ENCODE measurements around the gene FBXO36.

The FBXO36 gene

DNA sequence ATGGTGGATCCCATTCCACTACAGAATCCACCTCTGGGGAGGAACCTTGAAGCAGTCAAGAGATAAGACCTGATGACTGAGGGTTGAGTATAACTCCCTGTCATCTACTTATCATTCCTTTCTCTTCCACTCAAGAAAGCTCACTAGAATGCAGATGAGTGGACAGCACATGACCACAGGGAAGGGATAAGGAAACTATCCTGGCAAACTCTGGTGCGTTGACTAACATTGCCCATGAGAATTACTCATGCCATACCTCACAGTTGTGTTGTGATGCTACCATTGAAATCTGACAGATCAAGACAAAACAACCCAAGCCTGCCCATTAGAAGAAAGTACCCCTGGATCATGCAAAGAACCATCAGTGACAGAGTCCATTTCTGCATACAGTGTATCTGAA is 119.9 kb downstream of the FBXO36 start:
- H3K9ac ChIP-seq (ENCODE audit: low read depth, low read length), result no peak overlapping the region
- no peak overlapping the region for H3K27ac ChIP-seq (ENCODE audit: low read length)
- ATAC-seq (ENCODE audit: insufficient read depth, low read depth), result no peak
- no peaks in the 10 kb centered on the region for H3K27me3 ChIP-seq (ENCODE audit: insufficient read depth, low read length, poor library complexity)
- no peaks in the 10 kb centered on the region for H3K9me3 ChIP-seq (ENCODE audit: insufficient read depth, low read length, severe bottlenecking)
- no peak overlapping the region for H3K4me3 ChIP-seq (ENCODE audit: low read depth in 1 of 2, low read length in 2 of 2)
- H3K36me3 ChIP-seq (ENCODE audit: insufficient read depth, low read length), result no peaks in the 10 kb centered on the region
- no peak for TF ChIP-seq EZH2 (IDR thresholded peaks at IDR 0.05; ENCODE audit: borderline replicate concordance, low read depth, low read length, severe bottlenecking)
- TF ChIP-seq, protein P1, sequence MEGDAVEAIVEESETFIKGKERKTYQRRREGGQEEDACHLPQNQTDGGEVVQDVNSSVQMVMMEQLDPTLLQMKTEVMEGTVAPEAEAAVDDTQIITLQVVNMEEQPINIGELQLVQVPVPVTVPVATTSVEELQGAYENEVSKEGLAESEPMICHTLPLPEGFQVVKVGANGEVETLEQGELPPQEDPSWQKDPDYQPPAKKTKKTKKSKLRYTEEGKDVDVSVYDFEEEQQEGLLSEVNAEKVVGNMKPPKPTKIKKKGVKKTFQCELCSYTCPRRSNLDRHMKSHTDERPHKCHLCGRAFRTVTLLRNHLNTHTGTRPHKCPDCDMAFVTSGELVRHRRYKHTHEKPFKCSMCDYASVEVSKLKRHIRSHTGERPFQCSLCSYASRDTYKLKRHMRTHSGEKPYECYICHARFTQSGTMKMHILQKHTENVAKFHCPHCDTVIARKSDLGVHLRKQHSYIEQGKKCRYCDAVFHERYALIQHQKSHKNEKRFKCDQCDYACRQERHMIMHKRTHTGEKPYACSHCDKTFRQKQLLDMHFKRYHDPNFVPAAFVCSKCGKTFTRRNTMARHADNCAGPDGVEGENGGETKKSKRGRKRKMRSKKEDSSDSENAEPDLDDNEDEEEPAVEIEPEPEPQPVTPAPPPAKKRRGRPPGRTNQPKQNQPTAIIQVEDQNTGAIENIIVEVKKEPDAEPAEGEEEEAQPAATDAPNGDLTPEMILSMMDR (IDR thresholded peaks at IDR 0.05; ENCODE audit: borderline replicate concordance, extremely low read depth, low read length, poor library complexity, severe bottlenecking), result no peak
- no peak overlapping the region for H2AFZ ChIP-seq (ENCODE audit: low read depth, low read length)
- no peaks in the 10 kb centered on the region for H3K79me2 ChIP-seq (ENCODE audit: insufficient read depth, low read length)
- H3K4me1 ChIP-seq (ENCODE audit: insufficient read depth, low read length), result no peaks in the 10 kb centered on the region
- DNase-seq, result no peak
- no peak overlapping the region for H3K4me2 ChIP-seq (ENCODE audit: insufficient read depth, low read length)
- no peaks in the 10 kb centered on the region for H4K20me1 ChIP-seq (ENCODE audit: insufficient read depth, low read length)

DNA sequence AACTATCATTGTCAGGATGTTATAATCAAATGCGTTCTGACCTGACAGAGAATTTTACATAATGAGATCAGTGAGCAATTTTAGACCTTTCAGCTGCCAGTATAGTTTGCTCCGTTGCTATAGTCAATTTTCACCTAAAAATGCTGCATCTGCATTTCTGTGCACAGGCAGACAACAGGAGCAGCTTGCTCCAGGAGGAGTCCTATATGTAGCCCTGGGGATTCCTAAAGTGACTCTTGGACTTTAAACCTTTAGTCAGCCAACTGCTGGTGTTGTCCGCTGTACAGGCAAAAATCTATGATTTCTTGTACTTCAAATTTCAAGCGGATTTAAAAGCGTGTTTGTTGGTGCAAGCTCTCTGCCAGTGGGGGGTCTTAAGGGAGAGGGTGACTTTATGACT is 120.7 kb downstream of the FBXO36 start:
- H3K4me1 ChIP-seq (ENCODE audit: insufficient read depth, low read length), result no peaks in the 10 kb centered on the region
- DNase-seq (no peak), ATAC-seq (ENCODE audit: insufficient read depth, low read depth) (no peak)
- H3K9ac ChIP-seq (ENCODE audit: low read depth, low read length), result no peak overlapping the region
- H2AFZ ChIP-seq (ENCODE audit: low read depth, low read length), result no peak overlapping the region
- no peaks in the 10 kb centered on the region for H3K9me3 ChIP-seq (ENCODE audit: insufficient read depth, low read length, severe bottlenecking)
- H4K20me1 ChIP-seq (ENCODE audit: insufficient read depth, low read length), result no peaks in the 10 kb centered on the region
- no peaks in the 10 kb centered on the region for H3K36me3 ChIP-seq (ENCODE audit: insufficient read depth, low read length)
- no peak overlapping the region for H3K27ac ChIP-seq (ENCODE audit: low read length)
- no peak overlapping the region for H3K4me2 ChIP-seq (ENCODE audit: insufficient read depth, low read length)
- no peak overlapping the region for H3K4me3 ChIP-seq (ENCODE audit: low read depth in 1 of 2, low read length in 2 of 2)
- H3K27me3 ChIP-seq (ENCODE audit: insufficient read depth, low read length, poor library complexity), result no peaks in the 10 kb centered on the region
- no peaks in the 10 kb centered on the region for H3K79me2 ChIP-seq (ENCODE audit: insufficient read depth, low read length)
- TF ChIP-seq EZH2 (IDR thresholded peaks at IDR 0.05; ENCODE audit: borderline replicate concordance, low read depth, low read length, severe bottlenecking), result no peak
- TF ChIP-seq, protein P1 (IDR thresholded peaks at IDR 0.05; ENCODE audit: borderline replicate concordance, extremely low read depth, low read length, poor library complexity, severe bottlenecking), result no peak

DNA sequence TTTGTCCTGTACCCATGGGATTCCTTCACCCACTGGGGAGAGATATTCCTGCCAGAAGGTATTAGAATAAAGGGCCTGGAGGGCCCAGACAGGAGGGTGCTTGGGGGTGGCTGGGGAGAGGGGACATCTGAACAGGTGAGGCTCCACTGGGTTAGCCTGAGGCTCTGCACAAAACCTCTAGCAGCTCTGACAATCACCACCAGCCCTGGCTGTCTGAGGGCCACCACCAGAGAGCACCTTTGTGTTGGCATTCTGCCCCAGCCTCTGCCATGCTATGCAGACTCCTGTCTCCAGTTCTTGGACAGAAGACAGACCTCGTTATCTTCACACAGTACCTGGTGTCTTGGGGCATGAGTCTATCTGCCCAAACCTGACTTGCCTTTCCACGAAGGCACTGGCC is 121.2 kb downstream of the FBXO36 start:
- Histone ChIP-seq H3K4me1 (ENCODE audit: insufficient read depth, low read length) (no peaks in the 10 kb centered on the region), H3K4me3 (ENCODE audit: low read depth in 1 of 2, low read length in 2 of 2) (no peak overlapping the region), H4K20me1 (ENCODE audit: insufficient read depth, low read length) (no peaks in the 10 kb centered on the region), H3K36me3 (ENCODE audit: insufficient read depth, low read length) (no peaks in the 10 kb centered on the region), H3K9ac (ENCODE audit: low read depth, low read length) (no peak overlapping the region), H3K27me3 (ENCODE audit: insufficient read depth, low read length, poor library complexity) (no peaks in the 10 kb centered on the region), H3K27ac (ENCODE audit: low read length) (no peak overlapping the region), H2AFZ (ENCODE audit: low read depth, low read length) (no peak overlapping the region), H3K4me2 (ENCODE audit: insufficient read depth, low read length) (no peak overlapping the region), H3K9me3 (ENCODE audit: insufficient read depth, low read length, severe bottlenecking) (no peaks in the 10 kb centered on the region), H3K79me2 (ENCODE audit: insufficient read depth, low read length) (no peaks in the 10 kb centered on the region)
- ATAC-seq (ENCODE audit: insufficient read depth, low read depth) (no peak), DNase-seq (no peak)
- no peak for TF ChIP-seq EZH2 (IDR thresholded peaks at IDR 0.05; ENCODE audit: borderline replicate concordance, low read depth, low read length, severe bottlenecking)
- TF ChIP-seq, protein P1 (IDR thresholded peaks at IDR 0.05; ENCODE audit: borderline replicate concordance, extremely low read depth, low read length, poor library complexity, severe bottlenecking), result no peak

DNA sequence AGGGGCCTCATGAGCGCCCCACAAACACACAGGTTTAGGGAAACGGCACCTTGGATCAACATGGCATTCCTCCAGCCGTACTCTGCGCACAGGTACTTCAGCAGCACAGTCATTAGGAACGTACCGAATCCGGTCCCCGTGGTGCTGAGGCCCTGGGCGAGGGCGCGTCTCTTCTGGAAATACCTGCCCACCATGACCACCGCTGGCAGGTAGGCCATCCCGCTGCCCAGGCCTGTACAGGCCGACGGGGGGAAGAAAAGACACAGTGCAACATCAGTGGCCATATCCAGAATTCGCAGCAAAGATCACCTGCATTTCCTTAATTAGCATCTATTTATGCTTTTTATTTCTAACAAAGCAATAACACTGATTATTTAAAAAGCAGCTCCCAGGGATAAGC is 124.2 kb downstream of the FBXO36 start:
- H3K9ac ChIP-seq (ENCODE audit: low read depth, low read length), result no peak overlapping the region
- H3K27me3 ChIP-seq (ENCODE audit: insufficient read depth, low read length, poor library complexity), result no peaks in the 10 kb centered on the region
- no peak overlapping the region for H3K4me3 ChIP-seq (ENCODE audit: low read depth in 1 of 2, low read length in 2 of 2)
- no peaks in the 10 kb centered on the region for H3K36me3 ChIP-seq (ENCODE audit: insufficient read depth, low read length)
- no peak overlapping the region for H3K4me2 ChIP-seq (ENCODE audit: insufficient read depth, low read length)
- H4K20me1 ChIP-seq (ENCODE audit: insufficient read depth, low read length), result no peaks in the 10 kb centered on the region
- H2AFZ ChIP-seq (ENCODE audit: low read depth, low read length), result no peak overlapping the region
- DNase-seq (no peak), ATAC-seq (ENCODE audit: insufficient read depth, low read depth) (no peak)
- TF ChIP-seq, protein P1 (IDR thresholded peaks at IDR 0.05; ENCODE audit: borderline replicate concordance, extremely low read depth, low read length, poor library complexity, severe bottlenecking), result no peak
- no peak for TF ChIP-seq EZH2 (IDR thresholded peaks at IDR 0.05; ENCODE audit: borderline replicate concordance, low read depth, low read length, severe bottlenecking)
- no peaks in the 10 kb centered on the region for H3K9me3 ChIP-seq (ENCODE audit: insufficient read depth, low read length, severe bottlenecking)
- no peak overlapping the region for H3K27ac ChIP-seq (ENCODE audit: low read length)
- no peaks in the 10 kb centered on the region for H3K79me2 ChIP-seq (ENCODE audit: insufficient read depth, low read length)
- H3K4me1 ChIP-seq (ENCODE audit: insufficient read depth, low read length), result no peaks in the 10 kb centered on the region

All from DND-41 (cell line).